NCI-H1694 (cell line): ENCODE data around the gene KIF26B.

Experiments
- DNase-seq: peaks from one replicate; lab custom pipeline; 2025; lab: John Stamatoyannopoulos, UW

The KIF26B gene

DNA sequence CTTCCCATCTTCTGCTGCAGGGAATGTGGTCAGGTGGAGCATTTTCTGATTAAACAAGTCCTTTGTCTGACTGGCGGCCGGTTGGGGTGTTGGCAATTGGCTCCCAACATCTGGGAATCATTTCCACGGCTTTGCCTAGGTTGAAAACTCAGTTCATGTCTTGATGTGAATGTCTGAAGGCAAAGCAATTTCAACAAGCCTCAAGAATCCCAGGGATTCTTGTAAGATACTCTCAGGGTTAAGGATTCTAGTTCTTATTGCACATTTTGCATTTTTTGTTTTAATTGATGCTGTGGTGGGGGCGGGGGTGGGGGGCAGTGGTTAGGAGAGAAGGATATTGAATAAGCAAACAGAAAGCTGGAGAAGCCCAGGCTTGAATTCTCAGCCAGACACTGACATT is 273.9 kb downstream of the KIF26B start:
- DNase-seq, result no peak

DNA sequence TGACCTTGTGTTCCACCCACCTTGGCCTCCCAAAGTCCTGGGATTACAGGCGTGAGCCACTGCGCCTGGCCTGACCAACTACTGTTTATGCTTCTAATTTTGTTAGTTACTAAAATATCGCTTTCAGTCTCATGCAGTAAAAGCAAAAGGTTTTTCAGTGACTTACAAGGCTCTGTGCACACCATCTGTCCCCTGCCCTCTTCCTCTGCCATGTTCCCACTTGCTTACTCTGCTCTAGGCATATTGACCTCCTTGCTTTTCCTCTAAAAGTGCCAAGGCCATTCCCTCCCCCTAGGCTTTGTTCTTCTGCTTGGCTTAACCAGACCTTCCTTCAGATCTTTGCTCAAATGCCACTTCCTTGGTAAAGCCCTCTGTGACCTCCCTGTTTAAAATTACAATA is 276.9 kb downstream of the KIF26B start:
- no peak for DNase-seq

DNA sequence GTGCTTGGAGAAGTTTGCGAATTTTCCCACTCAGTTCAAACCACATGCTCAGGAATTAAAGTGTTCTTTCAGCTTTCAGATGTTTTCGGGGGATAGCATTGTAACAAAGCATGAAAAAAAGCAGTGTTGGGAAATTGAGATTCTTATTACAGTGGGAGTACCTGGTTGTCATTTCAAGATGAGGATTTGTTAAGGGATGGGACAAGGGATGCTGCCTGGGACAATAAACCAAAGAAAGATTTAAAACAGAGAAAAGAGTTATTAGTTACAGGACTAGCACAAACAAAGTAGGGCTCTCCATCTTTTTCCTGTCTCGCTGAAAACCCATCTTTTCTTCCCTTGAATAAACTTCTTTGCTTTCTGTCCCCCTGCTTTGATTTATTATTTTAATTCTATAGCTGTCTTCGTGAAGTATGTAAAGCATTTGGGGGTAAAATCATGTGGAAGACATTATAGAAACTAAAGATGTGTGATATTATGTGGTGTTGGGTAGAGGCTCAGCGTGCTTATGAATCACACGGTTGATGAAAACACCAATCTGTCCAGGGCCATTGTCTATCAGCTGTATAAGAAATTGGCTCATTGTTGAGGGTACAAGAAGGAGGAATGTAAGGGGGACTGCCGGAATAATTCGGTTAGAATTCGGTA is 277.6 kb downstream of the KIF26B start:
- DNase-seq, result no peak

DNA sequence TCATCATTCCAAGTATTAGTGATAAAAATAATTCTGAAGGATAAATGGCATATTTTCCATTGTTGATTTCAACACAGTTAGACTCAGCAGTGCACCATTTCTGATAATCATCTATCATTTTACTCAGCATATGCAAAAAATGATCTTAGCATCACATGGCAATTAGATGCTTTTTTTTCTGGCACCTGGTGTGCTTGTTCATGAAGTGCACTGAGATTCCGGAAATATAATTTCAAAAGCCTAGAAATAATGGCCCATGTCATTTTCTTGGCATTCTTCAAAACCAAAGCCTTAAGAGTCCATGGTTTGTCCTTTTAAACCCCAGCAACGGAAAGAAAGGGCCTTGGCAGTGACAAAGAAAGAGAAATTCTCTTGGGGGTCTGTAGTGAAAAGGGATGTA is 278.8 kb downstream of the KIF26B start:
- DNase-seq, result no peak

DNA sequence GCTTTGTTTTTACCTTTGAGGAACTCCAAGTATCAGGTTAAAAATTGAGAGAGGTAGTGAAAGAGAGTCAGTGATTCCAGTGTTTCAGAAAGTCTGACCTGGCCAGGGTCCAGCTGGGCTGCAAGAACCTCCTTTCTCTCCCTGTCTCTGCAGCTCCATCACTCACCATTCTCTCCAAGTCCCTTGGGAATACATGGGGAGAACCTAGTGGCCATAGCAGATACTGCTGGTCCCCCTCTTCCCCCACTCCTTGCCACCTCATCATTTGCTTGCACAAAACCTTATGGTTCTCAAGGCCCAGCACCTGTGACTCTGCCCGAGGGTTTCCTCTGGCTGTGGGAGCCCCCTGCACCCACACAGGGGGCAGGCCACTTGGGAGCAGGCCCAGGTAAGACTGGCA is 279.5 kb downstream of the KIF26B start:
- DNase-seq, result no peak

DNA sequence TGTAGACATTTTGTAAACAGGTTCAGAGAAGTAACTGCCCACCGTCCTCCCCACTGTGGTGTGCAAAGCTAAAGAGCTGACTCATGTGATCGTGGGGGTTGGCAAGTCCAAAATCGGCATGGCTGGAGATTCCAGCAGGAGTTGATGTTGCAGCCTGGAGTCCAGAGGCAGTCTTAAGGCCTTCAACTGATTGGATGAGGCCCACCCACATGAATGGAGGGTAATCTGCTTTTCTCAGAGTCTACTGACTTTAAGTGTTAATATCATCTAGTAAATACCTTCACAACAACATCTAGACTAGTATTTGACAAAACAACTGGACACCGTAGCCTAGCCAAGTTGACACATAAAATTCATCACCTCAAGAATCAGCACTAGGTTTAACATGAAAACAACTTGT is 281.6 kb downstream of the KIF26B start:
- no peak for DNase-seq

DNA sequence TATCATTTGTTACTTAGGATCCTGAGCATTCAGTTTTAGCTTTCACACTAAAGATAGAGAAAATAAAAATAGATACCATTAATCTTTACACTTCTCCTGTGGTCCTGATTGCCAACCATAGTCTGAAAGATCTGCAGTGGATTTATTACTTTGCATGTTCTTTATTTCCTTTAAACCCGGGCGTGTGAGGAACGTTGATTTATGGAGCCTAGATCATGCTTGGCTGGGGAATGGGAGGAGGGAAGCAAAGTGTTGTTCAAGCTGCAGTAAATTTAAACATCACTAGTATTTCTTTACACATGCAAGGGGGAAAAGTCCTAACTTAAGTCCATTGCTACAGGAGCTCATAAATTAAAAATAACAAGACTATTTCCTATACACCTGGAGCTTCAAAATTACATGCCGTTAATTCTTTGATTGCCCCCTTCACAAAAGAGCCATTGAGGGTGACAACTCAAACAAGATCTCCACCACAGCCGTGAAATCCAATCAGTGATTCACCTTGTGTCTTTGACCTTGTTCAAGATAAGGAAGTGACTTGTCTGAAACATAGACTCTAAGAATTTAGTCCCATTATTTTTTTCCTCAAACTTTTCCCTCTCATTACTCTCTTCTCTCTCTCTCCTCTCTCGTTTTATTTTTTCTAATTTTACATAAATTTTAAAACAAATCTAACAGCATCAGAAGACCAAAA is 282.7 kb downstream of the KIF26B start:
- no peak for DNase-seq

DNA sequence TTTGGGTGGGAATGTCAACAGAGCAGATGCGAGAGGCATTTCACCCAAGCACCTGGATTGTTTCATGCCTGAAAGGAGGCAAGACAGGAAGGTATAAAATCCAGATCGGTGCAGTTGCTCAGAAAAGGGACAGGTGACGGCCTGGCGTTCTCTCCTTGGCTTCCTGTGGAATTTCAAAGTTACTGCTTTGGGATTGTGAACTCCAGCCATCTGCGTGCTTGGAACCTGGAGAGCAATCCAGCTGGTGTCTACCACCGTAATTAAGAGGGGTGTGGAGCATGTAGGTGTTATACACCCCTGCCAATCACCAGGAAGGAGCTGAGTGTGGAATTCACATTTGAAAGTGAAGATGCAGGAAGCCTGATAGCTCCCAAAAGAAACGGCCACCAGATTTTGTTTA is 286.1 kb downstream of the KIF26B start:
- no peak for DNase-seq

DNA sequence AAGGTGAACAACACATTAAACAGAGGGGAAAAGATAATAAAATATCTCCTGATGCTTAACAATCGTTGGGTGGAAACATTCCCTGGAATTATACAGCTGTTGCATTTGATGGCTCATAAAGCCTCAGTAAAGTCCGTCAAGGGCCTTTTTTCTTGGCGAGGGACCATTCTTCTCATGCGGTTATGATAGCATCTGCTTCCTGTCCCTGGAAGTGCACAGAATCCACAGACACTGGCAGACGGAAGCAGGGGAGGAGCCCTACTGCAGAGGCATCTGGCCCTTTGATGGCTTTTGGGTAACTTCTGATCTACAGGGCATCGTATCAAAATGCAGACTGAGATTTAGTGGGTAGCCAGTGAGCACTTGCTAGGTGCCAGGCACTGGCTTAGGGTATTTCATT is 286.9 kb downstream of the KIF26B start:
- DNase-seq, result peak; percentile 65

DNA sequence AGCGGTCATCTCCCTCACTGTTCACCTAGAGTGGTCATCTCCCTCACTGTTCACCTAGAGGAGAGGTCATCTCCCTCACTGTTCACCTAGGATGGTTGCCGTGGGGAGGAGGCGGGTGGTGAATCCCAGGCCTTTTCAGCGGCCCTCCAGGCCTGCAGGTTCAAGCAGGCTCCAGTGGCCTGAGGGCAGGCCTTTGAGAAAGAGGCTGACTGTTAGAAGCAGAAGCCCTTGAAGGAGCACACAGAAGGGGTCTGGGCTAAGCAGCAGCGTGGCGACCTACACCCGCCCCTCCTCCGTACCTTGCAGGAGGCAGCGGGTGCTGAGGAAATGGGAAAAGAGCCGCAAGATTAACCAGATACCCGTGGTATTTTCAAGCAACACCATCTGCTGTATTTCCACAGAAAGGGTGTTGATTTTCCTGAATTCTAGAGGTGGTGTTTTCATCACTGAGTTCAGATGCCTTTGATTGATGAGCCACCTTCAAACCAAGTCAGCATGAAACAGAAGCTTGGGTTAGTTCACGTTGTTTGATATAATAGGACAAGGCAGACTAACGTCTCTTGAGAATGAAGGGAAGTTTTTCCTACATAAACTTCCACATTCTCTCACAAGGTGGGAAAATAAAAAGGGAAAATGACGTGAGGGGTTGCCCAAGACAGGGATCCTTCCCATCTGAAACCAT is 289.5 kb downstream of the KIF26B start:
- peak; percentile 24 for DNase-seq

DNA sequence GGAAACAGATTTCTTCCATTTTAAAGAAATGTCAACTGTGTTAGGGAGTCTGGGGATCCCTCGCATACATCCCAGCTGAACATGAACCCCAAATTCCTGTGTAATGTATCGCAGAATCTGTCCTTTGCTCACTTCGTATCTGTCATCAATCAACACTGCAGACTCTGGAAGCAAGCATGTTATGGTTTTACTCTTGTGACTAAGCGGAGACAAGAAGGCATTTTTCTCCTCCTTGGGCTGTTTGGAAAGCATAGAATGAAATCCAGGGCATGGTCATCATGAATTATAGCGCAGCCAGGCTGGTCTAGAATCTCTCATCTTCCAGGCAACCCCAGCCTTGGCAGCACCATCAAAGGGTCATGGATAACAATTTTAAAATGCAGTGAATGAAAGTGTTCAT is 290.2 kb downstream of the KIF26B start:
- DNase-seq, result no peak

DNA sequence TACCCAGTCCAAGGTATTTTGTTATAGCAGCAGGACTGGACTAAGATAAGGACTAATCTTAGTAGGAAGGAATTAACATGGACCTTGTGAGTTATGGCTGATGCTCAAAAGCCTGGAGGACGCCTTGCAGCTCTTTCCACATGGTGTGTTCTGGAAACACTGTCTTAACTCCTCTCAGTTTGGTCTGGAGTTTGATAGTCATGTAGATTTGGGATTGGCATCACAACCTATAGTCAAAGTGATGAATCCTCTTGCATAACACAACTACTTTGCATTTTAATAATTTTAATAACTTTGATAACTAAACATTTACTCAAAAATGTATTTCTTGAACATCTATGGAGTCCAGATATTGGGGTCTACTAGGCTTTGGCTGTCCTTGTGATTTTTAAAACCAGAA is 293.7 kb downstream of the KIF26B start:
- no peak for DNase-seq

DNA sequence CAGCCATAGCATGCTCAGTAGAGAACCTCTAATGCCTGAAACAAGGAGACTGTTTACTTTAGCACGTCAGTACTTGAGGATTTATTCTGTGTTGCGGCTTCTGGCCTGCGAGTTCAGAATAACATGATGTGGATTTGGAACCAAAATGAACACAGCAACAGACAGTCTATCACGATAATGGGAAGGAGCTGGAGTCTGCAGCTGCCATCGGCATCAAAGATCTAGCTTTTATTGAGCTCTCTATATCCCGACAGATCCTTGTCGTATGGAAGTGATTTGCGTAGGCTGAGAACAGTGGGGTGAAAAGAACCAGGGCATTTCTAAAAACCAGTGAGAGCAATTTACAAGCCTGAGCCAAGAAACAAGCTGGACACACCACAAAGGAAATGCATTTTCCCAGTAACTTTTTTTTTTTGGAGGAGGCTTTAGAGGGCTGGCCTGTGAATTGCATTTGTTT is 294.2 kb downstream of the KIF26B start:
- no peak for DNase-seq

DNA sequence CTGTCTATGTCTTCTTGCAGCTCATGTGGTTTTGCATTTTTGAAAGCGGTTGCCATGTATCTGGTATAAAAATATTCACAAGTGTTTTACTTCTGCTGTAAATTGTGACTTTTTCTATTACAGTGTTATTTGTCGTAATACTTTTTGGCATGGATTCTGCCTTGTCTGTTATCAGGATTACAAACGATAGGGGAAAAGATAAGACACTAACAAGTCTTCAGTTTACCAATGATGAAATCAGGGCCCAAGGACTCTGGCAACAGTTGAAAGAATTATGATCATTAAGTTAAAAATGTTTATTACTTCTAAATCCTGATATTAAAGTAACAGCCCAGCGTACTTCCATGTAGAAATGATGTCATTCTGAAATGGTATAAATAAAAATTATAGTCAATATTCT is 298.8 kb downstream of the KIF26B start:
- DNase-seq, result no peak

DNA sequence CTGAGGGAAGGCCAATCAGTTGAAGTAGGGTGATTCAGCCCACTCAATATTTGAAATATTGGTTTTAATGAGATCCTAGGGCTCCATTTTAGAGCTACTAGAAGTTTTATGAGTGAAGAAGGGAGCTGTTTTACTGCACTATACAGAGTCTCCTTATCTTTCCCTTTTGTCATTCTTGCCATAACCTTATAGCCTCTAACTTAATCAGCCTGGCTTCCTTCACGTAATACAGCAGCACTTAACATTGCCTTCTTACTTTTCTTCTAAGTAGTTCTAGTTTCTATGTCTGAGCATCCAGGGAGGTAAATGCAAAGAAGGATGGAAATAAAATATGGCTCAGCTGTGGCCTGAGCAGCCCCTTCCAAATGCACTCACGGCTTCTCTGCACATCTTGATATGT is 299.3 kb downstream of the KIF26B start:
- DNase-seq, result no peak

DNA sequence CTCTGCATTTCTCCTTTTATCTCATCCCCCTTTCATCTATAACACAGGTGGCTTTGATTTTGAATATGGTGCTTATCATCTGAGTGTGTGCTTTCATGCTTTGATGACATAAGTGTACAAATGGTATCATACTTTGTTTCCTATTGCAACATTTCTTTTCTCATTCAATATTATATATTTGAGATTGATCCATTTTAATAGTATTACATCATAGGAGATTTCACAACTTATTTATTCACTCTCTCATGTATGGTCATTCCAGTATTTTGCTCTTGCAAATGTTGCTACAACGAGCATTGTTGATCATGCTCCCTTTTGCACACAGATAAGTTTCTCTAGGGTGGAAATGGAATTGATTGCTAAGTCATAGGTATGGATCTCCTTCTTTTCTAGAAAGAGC is 302.8 kb downstream of the KIF26B start:
- DNase-seq, result no peak

DNA sequence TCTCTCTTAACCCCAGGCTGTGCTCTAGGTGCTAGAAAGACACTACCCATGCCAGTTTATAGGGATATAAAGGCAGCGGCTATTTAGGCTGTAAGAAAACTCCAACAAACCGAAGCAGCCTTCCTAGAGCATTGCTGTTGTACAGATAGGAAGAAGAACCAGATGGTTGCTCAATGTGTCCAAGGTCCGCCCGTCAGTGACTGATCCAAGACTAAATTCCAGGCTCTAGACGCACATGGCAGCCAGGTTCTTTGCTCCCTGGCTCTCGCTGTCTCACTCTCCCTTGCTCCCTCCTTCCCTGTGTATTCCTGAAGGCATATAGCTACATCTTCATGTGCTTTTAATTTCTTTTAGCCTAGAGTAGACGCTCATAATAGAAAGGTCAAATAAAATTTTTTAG is 303.4 kb downstream of the KIF26B start:
- DNase-seq, result no peak

DNA sequence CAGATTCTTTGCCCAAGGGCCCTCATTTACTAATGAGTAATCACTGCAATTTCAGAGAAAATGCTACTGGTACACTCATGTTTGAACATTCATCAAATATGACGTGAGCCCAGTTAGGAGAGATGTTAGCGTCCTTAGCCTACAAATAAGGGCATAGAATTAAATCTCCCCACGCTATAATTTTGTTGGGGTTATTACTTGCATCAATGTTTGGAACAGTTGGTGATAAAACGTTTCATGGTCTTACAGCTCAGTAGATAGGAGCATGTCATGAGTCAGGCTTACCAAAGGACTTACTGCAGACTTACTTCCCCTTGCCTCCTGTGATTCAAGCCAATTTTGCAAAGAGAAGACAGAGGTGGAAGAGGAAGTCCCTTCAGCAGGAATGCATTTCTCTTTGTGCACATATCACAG is 304.0 kb downstream of the KIF26B start:
- no peak for DNase-seq

DNA sequence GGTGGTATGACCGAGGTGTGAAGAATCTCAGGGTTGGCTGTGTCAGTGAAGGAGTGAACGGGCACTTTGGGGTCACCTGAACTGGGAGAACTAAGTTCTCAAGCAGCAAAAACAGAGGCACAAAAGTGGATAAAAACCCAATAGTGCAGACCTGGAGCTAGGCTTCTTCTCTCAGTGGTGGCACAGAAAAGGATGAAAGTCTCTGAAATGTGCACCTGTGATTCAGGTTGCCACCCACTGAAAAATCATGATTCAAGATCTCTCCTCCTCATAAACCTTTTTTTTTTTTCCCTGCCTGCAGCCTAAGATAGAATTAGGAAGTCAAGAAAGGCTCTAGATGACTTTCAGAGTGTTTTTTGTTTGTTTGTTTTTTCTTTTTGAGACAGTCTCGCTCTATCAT is 304.8 kb downstream of the KIF26B start:
- no peak for DNase-seq

DNA sequence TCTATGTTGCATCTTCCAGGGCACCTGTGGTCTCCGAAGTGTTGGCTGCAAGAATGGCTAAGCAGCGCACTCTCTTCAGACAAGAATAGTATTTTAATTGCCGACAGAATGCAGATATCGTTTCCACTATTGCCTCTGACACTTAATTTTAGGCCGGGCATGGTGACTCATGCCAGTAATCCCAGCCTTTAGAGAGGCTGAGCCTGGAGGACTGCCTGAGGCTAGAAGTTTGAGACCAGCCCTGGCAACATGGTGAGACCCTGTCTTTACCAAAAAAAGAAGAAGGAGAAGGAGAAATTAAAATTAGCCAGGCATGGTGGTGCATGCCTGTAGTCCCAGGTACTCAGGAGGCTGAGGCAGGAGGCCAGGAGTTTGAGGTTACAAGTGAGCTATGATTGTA is 306.9 kb downstream of the KIF26B start:
- DNase-seq, result no peak

DNA sequence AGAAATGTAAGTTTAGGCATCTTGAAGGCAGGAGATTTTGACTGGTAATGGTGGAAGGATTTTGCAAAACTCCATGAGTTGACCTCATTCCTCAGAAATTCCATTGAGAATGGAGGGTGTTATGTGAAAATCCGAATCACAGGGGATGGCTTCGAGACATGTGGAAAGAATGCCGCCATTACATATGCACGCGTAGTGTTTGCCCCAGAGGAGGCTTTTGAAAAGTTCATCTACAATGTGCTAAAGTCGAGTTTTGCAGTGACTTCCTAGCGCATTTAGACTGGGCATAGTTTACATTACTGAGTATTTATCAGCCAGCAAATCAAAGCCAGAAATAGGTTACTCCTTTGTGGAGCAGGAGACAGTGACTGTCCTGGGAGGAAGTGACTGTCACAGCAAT is 307.4 kb downstream of the KIF26B start:
- DNase-seq, result no peak

DNA sequence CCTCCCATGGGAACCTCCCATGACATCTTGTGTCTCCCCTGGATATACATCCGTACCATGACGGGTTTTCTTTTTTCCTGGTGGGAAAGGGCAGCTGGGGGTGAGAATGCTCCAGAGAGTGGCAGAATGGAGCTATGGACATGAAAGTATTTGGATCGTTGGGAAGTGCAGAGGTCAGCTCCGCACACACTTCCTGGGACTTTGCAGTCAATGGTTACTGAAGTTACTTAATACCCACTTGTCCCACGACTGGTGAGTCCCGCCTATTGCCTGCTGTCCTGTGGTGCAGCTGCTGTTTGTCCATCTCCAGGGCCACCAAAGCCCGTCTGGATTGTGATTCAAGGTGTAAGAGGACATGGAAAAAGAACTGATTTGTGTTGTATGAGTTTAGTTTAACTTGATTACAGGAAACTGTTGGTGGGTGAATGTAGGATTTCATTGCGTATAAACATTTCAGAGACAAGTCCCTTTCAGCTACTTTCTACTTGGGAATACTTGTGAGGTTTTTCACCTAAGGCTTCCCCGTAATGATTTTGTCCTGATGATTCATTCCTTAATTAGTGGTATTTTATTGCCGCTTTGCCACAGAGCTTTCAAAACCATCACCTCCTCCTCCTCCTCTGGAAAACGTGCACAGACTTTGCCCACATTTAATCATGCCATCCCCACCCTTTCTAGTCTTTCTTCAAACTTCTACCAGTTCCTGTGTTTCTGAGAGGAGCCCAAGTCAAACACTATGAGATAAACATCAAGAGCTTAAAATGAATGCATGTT is 308.8 kb downstream of the KIF26B start:
- DNase-seq, result no peak

DNA sequence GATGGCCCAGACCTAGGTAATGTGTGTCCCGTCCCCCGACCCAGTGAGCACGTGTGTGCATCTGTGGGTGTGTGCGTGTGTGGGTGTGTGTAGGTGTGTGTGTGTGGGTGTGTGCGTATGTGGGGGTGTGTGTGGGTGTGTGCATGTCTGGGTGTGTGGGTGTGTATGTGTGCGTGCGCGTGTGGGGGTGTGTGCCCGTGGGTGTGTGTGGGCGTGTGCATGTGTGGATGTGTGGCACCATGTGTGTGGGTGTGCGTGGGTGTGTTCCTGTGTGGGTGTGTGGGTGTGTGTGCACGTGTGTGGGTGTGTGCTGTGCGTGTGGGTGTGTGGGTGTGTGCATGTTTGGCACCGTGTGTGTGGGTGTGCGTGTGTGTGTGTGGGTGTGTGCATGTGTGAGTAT is 309.5 kb downstream of the KIF26B start:
- DNase-seq, result no peak
